Esophagus (tissue), 2 donors: ENCODE results near the gene SPNS2. TPM values are rescaled to one million over a fixed set of nuclear protein-coding genes. Genes with fewer than 3 reads are reported as not detected.

Source experiments
- H3K27ac ChIP-seq, 2 donors: one replicate each; pipeline ENCODE4 v1.5.1; 2013; ENCODE audit warnings: low read depth in 2 of 2, mild to moderate bottlenecking in 2 of 2, inconsistent platforms in 1 of 2, low read length in 1 of 2, moderate library complexity in 1 of 2
- H3K27me3 ChIP-seq, 2 donors: one replicate each; pipeline ENCODE4 v1.6.1; 2013; ENCODE audit warnings: low read length in 2 of 2, control low read depth in 1 of 2, mild to moderate bottlenecking in 1 of 2; ENCODE audit not compliant: insufficient read depth in 2 of 2, control insufficient read depth in 1 of 2
- H3K36me3 ChIP-seq, 2 donors: one replicate each; pipeline ENCODE4 v1.6.1; 2013; ENCODE audit warnings: low read length in 1 of 2; ENCODE audit not compliant: control insufficient read depth in 2 of 2, insufficient read depth in 2 of 2
- H3K4me1 ChIP-seq, 2 donors: one replicate each; pipeline ENCODE4 v1.6.1; 2013; ENCODE audit warnings: low read length in 1 of 2; ENCODE audit not compliant: control insufficient read depth in 2 of 2, insufficient read depth in 2 of 2
- H3K4me3 ChIP-seq, 2 donors: one replicate each; pipeline ENCODE4 v1.5.1; 2013; ENCODE audit warnings: low read length in 2 of 2, mild to moderate bottlenecking in 2 of 2, low read depth in 1 of 2, moderate library complexity in 1 of 2
- H3K9me3 ChIP-seq, 2 donors: one replicate each; pipeline ENCODE4 v1.6.1; 2013; ENCODE audit warnings: mild to moderate bottlenecking in 2 of 2, low read depth in 1 of 2, low read length in 1 of 2, moderate library complexity in 1 of 2; ENCODE audit not compliant: control insufficient read depth in 2 of 2, insufficient read depth in 1 of 2
- WGBS, 2 donors: extraction: QIAGEN DNeasy Blood & Tissue Kit; methylation state at CpG; one replicate each; pipeline ENCODE4 v1.1.7; 2013; 5-methylcytosine and 5-hydroxymethylcytosine counted together
- polyA plus RNA-seq, 2 donors: library from polyadenylated mRNA; stranded (reverse); fragments of 200-250 nt; gene quantifications; one replicate each; pipeline ENCODE4 v1.2.3, GENCODE V29; 2013
- donor health status: healthy with polysubstance abuse.
- donor health status: Bipolar disorder and iron deficiency.

SPNS2 gene
- polyA plus RNA-seq, 2 donors, result 95.3 to 238 TPM

GRCh38 chr17:4539576-4540223, 41.0 kb downstream of the SPNS2 start:
- no peak overlapping the region for H3K4me3 ChIP-seq
- H3K4me1 ChIP-seq, result peaks cover 3 to 20% of the 10 kb centered on the region in 2 donors
- no peaks in the 10 kb centered on the region for H3K9me3 ChIP-seq
- no peaks in the 10 kb centered on the region for H3K27me3 ChIP-seq
- peak overlapping the region in 1 of 2 donors; percentile 3 for H3K27ac ChIP-seq
- WGBS, 2 donors, result 87 to 91% methylated on average over 26 of the region's 26 CpGs
- peaks cover 9 to 61% of the 10 kb centered on the region in 2 donors for H3K36me3 ChIP-seq

GRCh38 chr17:4540224-4540651, 41.6 kb downstream of the SPNS2 start:
- 70 to 72% methylated on average over 13 to 14 of the region's 14 CpGs for WGBS, 2 donors
- Histone ChIP-seq H3K9me3 (no peaks in the 10 kb centered on the region), H3K27me3 (no peaks in the 10 kb centered on the region), H3K4me1 (peaks cover 3 to 18% of the 10 kb centered on the region in 2 donors), H3K36me3 (peaks cover 9 to 65% of the 10 kb centered on the region in 2 donors), H3K4me3 (no peak overlapping the region), H3K27ac (peak overlapping the region in 1 of 2 donors; percentile 1)

- Histone ChIP-seq H3K36me3 (peaks cover 9 to 69% of the 10 kb centered on the region in 2 donors), H3K4me3 (no peak overlapping the region), H3K9me3 (no peaks in the 10 kb centered on the region), H3K4me1 (peaks cover 3 to 16% of the 10 kb centered on the region in 2 donors), H3K27ac (peak overlapping the region; percentile 1 to 14), H3K27me3 (no peaks in the 10 kb centered on the region)
- 61% methylated on average over 15 of the region's 15 CpGs for WGBS, 2 donors
These were observed 42.1 kb downstream of the SPNS2 start for GRCh38 chr17:4540687-4541327.

- 78 to 82% methylated on average over 29 of the region's 29 CpGs for WGBS, 2 donors
- peaks cover 3 to 13% of the 10 kb centered on the region in 2 donors for H3K4me1 ChIP-seq
- H3K9me3 ChIP-seq, result no peaks in the 10 kb centered on the region
- peak overlapping the region; percentile 1 to 14 for H3K27ac ChIP-seq
- H3K27me3 ChIP-seq, result no peaks in the 10 kb centered on the region
- H3K4me3 ChIP-seq, result no peak overlapping the region
- H3K36me3 ChIP-seq, result peaks cover 9 to 69% of the 10 kb centered on the region in 2 donors
These were observed 42.8 kb downstream of the SPNS2 start for GRCh38 chr17:4541328-4542002.

- Histone ChIP-seq H3K4me1 (peaks cover 3 to 8% of the 10 kb centered on the region in 2 donors), H3K27ac (no peak overlapping the region), H3K36me3 (peaks cover 9 to 72% of the 10 kb centered on the region in 2 donors), H3K9me3 (no peaks in the 10 kb centered on the region), H3K27me3 (no peaks in the 10 kb centered on the region), H3K4me3 (no peak overlapping the region)
- WGBS, 2 donors, result 90 to 93% methylated on average over 14 of the region's 14 CpGs
These were observed 43.5 kb downstream of the SPNS2 start for GRCh38 chr17:4542003-4542725.

GRCh38 chr17:4542726-4543191, 44.1 kb downstream of the SPNS2 start:
- peaks cover 9 to 76% of the 10 kb centered on the region in 2 donors for H3K36me3 ChIP-seq
- H3K4me3 ChIP-seq, result no peak overlapping the region
- WGBS, 2 donors, result 89 to 91% methylated on average over 19 of the region's 19 CpGs
- no peaks in the 10 kb centered on the region for H3K27me3 ChIP-seq
- no peak overlapping the region for H3K27ac ChIP-seq
- peaks cover 0 to 2% of the 10 kb centered on the region in 2 donors for H3K4me1 ChIP-seq
- no peaks in the 10 kb centered on the region for H3K9me3 ChIP-seq

GRCh38 chr17:4543557-4544026, 44.9 kb downstream of the SPNS2 start:
- H3K9me3 ChIP-seq, result no peaks in the 10 kb centered on the region
- no peaks in the 10 kb centered on the region for H3K27me3 ChIP-seq
- 67 to 72% methylated on average over 19 of the region's 19 CpGs for WGBS, 2 donors
- no peak overlapping the region for H3K27ac ChIP-seq
- peaks cover 14 to 78% of the 10 kb centered on the region in 2 donors for H3K36me3 ChIP-seq
- no peaks in the 10 kb centered on the region for H3K4me1 ChIP-seq
- no peak overlapping the region for H3K4me3 ChIP-seq

- Histone ChIP-seq H3K4me1 (no peaks in the 10 kb centered on the region), H3K4me3 (no peak overlapping the region), H3K27me3 (no peaks in the 10 kb centered on the region), H3K9me3 (no peaks in the 10 kb centered on the region), H3K36me3 (peaks cover 18 to 81% of the 10 kb centered on the region in 2 donors), H3K27ac (no peak overlapping the region)
- WGBS, 2 donors, result 91% methylated on average over 31 to 37 of the region's 37 CpGs
These were observed 45.7 kb downstream of the SPNS2 start for GRCh38 chr17:4544135-4544950.
